Transverse colon (tissue), 3 donors: ENCODE measurements around the gene ACBD6.

ENCODE experiments used
- CTCF ChIP-seq, 5 experiments: fragments of 200-600 bp in 3 of 5; fragments of 450-650 bp in 2 of 5; sonication (generic) in 3 of 5; IDR thresholded peaks; 1 replicate in 2 of 5; 2 replicates in 3 of 5; pipeline ENCODE4 v1.5.1; 2016 to 2017; ENCODE audit warnings: antibody characterized with exemption in 5 of 5, inconsistent platforms in 3 of 5, mild to moderate bottlenecking in 2 of 5, moderate library complexity in 1 of 5
- POLR2A ChIP-seq: fragments of 450-650 bp; IDR thresholded peaks from one replicate; pipeline ENCODE4 v1.6.1; 2016; ENCODE audit warnings: antibody characterized with exemption, mild to moderate bottlenecking, moderate library complexity

- TF ChIP-seq CTCF (IDR thresholded peaks at IDR 0.05) (no peak), POLR2A (no peak)
Observed at GRCh38 chr1:180243517-180244221, 258.7 kb downstream of the ACBD6 start.
